ENCODE data around the gene UBTD2. TPM values are rescaled to one million over a fixed set of nuclear protein-coding genes. Genes with fewer than 3 reads are reported as not detected.
A peak's percentile ranks its signal among the peaks of the same experiment; 100 is the strongest.
"Not testable (repeated sequence)": the region's sequence is repeated elsewhere in the genome, so short reads cannot be mapped to it uniquely, and the experiment has no call there.

Gene UBTD2
- polyA plus RNA-seq, 4 donors = 68.5 to 85.5 (median 83.9) TPM

GRCh38 chr5:172199446-172199845, 84.1 kb downstream of the UBTD2 start:
- no peak for DNase-seq (ENCODE audit: low read depth in 4 of 4, low spot score in 3 of 4)

GRCh38 chr5:172197775-172198174, 85.8 kb downstream of the UBTD2 start:
- DNase-seq (ENCODE audit: low read depth in 4 of 4, low spot score in 3 of 4) = not testable (repeated sequence)

DNA sequence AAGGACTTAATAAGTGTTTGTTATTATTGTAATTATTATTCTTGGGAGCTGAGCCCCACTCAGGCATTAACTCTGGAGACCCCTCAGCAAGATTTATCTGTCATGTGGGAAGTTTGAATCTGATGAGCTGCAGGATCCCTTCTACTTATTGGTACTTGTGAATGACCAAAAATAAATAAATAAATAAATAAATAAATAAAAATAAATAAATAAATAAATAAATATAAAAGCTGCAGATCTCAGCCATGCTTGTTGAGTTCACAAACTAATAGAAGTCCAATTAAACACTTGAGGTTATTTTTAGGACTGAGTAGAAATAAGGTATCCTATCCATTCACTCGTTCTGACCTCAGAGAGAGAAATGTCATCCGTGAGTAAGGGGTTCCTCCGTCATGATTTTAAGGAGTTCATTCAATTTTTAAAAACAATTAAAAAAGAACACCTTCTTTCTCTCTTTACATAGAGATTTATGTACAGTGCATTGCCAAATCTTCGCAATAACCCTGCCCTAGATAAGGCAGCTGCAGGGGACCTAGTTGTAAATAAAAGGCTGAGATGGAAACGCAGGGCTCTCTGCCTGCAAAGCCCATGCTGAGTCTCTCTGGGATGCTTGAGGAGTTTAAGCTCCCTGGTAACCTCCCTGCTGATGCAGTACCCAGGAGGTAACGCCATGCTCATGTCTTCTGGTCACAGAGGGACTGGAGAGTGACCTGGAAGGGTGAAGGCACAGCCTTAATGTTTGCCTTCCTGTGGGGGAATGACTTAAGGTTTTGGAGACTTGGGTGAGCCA, 88.4 kb downstream of the UBTD2 start:
- no peak for DNase-seq (ENCODE audit: low read depth in 4 of 4, low spot score in 3 of 4)

DNA sequence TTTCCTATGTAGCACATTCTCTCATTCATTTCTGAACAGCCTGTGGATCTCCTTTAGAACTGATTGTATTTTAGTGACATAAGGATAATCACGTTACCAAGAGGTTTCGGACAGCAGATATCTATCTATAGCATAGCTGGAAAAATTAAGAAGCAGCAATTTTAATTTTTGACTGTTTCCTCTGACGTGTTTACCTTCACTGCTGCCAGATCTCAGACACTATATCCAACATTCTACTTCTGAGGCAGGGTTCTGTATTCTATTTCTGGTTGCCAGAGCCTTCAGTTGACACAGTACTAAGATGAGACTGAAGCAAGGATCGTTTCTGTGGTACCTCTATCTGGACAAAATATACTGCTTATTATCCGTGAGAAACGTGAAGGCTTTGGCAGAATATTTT, 89.7 kb downstream of the UBTD2 start, which contains the start of gene EFCAB9:
Gene EFCAB9, plus strand, starts transcription at position 301 of the 400 bp plus-strand sequence. Its CDS starts 1 bp downstream, at position 302.
- DNase-seq (ENCODE audit: low read depth in 4 of 4, low spot score in 3 of 4) = no peak

DNA sequence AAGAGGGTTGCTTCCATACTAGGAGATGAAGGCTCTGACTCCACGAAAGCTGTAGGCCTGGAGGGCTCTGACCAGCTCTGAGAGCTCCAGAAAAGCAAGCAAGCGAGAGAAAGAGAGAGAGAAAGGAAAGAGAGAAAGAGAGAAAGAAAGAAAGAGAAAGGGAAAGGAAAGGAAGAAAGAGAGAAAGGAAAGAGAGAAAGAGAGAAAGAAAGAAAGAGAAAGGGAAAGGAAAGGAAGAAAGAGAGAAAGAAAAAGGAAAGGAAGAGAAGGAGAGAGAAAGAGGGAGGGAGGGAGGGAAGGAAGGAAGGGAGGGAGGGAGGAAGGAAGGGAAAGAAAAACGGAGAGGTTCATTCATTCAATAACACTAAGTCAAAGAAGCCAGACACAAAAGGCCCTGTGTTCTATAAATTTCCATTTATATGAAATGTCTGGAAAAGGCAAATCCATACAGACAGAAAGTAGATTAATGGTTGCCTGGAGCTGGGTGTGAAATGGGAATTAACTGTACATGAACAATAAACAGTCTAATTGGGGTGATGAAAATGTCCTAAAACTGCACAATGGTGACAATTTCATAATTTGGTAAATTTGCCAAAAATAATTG, 93.8 kb downstream of the UBTD2 start:
- DNase-seq (ENCODE audit: low read depth in 4 of 4, low spot score in 3 of 4) = no peak

- peak in 1 of 4 donors; percentile 26 for DNase-seq (ENCODE audit: low read depth in 4 of 4, low spot score in 3 of 4)
These were observed 94.5 kb downstream of the UBTD2 start for GRCh38 chr5:172188893-172189692.

DNA sequence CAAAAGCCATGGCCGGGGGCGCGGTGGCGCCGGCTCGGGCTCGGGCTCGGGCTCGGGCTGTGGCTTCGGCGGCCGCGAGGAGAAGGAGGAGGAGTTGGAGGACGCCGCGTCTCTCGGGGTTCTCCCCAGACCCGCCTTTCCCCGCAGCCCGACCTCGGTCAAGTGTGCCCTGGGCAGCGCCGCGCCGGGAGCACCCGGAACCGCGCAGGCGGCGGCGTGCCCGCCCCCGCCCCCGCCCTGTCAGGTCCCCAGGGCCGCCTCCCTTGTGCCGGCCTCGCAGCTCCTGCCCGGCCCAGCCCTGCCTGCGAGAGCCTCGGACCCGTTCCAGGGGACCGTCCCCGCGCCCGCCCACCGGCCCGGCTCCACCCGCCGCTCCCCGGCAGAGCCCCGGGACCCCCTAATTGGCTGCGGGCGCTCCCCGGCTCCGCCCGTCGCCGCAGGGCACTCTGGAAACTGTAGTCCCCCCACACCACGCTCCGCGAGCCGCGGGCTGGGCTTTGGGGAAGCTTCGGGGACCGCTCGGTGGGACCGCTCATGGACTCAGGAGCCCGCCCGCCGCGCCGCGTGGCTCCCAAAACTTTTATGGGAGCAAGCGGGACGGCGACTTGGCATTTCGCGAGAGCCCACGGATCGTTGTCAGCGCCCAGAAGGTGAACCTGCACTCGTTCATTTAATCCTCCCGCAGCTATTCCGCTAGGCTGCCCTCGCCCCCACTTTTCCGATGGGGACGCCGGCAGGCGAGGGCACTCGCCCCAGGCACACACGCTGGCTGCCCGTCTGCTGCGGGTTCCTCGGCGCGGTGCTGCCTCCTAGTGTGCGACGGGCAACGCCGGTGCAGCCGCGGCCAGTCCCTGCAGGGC, 95.3 kb downstream of the UBTD2 start, which contains the start of gene STK10:
Gene STK10, minus strand, starts transcription at position 192 of the 860 bp plus-strand sequence. Its CDS starts 182 bp downstream, at position 10.
- DNase-seq (ENCODE audit: low read depth in 4 of 4, low spot score in 3 of 4) = peak; percentile 70 to 76 (median 73)

GRCh38 chr5:172187118-172188032, 96.2 kb downstream of the UBTD2 start:
- peak in 1 of 4 donors; percentile 31 for DNase-seq (ENCODE audit: low read depth in 4 of 4, low spot score in 3 of 4)

DNA sequence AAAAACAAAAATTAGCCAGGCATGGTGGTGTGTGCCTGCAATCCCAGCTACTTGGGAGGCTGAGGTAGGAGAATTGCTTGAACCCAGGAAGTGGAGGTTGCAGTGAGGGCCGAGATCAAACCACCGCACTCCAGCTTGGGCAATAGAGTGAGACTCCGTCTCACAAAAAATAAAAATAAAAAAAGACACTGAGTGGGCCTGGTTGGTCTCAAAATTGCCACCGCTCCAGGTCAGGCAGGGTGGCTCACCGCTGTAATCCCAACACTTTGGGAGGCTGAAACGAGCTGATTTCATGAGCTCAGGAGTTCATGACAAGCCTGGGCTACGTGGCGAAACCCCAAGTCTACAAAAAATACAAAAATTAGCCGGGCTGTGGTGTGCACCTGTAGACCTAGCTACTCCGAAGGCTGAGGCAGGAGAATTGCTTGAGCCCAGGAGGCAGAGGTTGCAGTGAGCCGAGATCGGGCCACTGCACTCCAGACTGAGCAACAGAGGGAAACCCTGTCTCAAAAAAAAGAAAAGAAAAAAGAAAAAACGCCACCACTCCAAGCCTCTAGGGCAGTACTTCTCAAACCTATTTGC, 97.4 kb downstream of the UBTD2 start:
- DNase-seq (ENCODE audit: low read depth in 4 of 4, low spot score in 3 of 4) = no peak

DNA sequence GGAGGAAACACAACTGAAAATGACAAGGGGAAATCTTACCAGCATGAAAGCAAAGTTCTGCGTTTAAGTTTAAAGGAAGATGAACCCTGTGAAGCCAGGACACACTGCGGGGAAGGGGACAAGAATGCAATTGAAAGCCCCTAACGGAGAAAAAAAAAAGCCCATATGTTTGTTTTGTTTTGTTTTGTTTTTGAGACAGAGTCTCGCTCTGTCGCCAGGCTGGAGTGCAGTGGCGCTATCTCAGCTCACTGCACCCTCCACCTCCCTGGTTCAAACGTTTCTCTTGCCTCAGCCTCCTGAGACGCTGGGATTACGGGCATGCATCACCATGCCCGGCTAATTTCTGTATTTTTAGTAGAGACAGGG, 98.5 kb downstream of the UBTD2 start:
- no peak for DNase-seq (ENCODE audit: low read depth in 4 of 4, low spot score in 3 of 4)

- no peak for DNase-seq (ENCODE audit: low read depth in 4 of 4, low spot score in 3 of 4)
These were observed 99.7 kb downstream of the UBTD2 start for GRCh38 chr5:172183881-172184280.

DNA sequence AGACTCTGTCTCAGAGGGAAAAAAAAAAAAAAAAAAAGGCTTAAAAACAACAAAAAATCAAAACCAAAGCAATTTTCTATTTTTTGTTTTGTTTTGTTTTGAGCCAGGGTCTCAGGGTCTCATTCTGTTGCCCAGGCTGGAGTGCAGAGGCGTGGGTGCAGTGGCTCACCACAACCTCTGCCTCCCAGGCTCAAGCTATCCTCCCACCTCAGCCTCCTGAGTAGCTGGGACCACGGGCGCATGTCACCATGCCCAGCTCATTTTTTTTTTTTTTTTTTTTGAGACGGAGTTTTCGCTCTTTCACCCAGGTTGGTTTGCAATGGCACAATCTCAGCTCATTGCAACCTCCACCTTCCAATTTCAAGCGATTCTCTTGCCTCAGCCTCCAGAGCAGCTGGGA, 101.3 kb downstream of the UBTD2 start:
- DNase-seq (ENCODE audit: low read depth in 4 of 4, low spot score in 3 of 4) = no peak

DNA sequence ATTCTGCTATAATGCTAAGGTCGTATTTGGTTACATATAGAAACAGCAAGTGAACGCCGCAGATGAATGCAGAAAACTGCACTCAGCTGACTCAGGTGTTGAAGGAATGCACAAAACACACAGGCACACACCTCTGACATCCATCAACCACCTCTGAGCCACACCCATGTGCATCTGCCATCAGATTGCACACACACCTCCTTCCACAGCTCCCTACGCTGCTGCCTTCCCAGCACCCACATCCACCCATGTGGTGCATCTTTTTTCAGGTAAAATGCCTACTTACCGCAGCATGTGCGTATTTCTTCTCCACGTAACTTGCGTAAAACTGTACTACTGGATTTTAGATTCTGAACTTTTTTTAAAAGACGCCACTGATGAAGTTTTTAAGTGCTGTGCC, 102.6 kb downstream of the UBTD2 start:
- DNase-seq (ENCODE audit: low read depth in 4 of 4, low spot score in 3 of 4) = no peak

DNA sequence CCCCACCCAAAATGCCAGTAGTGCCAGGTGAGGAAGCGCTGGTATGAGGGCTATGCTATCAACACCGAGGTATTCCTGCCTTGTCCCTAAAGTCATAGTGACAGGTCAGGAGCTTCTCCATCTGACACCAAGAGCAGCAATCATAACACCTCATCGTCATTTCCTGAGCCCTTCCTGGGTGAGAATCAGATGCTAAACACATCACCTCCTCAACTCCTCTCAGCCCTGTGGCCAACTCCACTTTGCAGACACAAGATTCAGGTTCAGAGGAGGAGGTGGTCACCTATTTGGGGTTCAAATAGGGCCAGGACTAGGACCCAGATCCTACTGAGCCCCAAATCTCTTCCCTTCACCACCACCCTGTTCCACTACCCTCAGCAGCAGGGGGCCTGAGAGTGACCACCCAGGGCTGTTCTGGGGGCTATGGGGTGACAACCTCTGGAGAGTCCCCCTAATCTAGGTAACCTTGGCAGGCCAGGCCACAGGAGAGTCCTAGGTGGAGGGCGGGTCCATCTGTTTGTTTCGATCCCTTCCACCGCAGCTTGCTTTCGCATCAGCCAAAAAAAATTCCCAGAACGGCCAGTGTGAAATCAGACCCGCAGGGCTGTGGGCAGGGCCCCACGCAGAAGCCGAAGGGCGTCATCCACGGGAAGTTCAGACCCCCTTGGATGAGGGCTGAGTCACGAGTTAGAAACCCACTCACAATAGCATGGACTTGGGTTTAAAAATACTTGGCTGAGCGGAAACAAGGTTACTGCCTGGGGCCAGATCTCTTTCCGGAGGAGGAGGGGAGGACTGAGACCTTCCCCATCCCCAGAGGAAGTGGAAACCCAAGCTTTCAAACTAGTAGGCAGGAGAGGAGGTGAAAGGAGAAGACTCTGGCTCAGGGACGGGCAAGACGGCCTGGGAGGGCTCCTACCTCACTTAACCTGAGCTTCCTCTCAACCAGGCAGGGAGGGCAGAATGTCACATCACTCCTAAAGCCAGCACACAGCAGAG, 104.3 kb downstream of the UBTD2 start:
- DNase-seq (ENCODE audit: low read depth in 4 of 4, low spot score in 3 of 4) = no peak

- DNase-seq (ENCODE audit: low read depth in 4 of 4, low spot score in 3 of 4) = no peak
These were observed 105.1 kb downstream of the UBTD2 start for GRCh38 chr5:172178301-172178987.

DNA sequence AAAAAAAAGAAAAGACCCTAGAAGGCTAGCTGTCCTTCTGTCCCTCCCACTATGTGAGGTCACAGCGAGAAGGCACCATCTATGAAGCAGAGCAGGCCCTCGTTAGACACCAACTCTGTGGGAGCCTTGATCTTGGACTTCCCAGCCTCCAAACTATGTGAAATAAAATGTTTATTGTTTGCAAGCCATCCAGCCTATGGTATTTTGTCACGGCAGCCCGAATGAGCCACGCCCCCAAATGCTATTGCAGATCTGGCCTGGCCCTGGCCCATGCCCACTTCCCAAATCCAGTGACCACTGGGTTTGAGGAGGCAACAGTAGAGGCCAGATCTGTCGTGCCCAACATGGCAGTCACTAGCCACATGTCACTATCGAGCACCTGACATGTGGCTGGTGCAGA, 106.4 kb downstream of the UBTD2 start:
- no peak for DNase-seq (ENCODE audit: low read depth in 4 of 4, low spot score in 3 of 4)

- DNase-seq (ENCODE audit: low read depth in 4 of 4, low spot score in 3 of 4) = no peak
These were observed 108.3 kb downstream of the UBTD2 start for GRCh38 chr5:172175263-172175719.
